DOHH2 (cell line): ENCODE data around the gene FOLR2.

ENCODE experiments used
- EZH2phosphoT487 ChIP-seq: fragments of 200-600 bp; sonication (generic); IDR thresholded peaks from 2 replicates; pipeline ENCODE4 v1.6.1; 2017; ENCODE audit warnings: borderline replicate concordance, mild to moderate bottlenecking, antibody characterized with exemption, low read length, moderate library complexity, mixed read lengths
- TF ChIP-seq, protein P1 (sequence below): fragments of 200-600 bp; sonication (generic); IDR thresholded peaks from one replicate; pipeline ENCODE4 v1.5.1; 2014; ENCODE audit warnings: antibody characterized with exemption, mild to moderate bottlenecking, low read depth, low read length; ENCODE audit not compliant: poor library complexity, severe bottlenecking

DNA sequence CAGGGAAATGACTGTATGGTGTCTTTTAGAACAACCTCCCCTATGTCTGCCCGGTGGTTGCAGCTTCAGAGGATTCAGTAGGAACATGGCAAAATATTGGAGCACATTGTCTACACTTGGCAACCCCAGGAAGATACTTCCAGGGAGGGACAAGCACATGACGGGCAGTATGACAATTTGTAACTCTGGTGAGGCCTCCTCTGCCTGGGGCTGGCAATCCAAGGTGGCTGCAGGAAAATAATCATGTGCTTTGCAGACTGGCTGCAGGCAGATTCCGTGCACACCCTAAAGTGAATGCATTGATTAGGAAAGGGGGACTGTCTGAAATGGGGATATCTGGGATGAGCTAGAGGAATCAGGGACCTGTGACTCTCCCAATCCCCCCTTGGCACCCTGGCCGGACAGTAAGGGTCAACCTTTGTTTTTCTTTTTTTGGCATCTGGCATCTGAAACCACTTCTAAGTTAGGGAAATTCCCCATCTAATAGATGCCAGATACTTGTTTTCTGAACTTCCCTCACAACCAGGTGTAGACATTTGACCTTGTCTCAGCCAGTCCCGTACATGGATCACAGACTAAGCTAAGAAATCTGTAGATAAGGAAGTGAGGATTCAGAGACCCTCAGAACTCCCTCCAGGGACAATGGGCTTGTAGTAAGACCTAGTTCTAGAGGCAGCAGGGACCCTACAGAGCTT is 37.9 kb downstream of the FOLR2 start:
- TF ChIP-seq, protein P1, sequence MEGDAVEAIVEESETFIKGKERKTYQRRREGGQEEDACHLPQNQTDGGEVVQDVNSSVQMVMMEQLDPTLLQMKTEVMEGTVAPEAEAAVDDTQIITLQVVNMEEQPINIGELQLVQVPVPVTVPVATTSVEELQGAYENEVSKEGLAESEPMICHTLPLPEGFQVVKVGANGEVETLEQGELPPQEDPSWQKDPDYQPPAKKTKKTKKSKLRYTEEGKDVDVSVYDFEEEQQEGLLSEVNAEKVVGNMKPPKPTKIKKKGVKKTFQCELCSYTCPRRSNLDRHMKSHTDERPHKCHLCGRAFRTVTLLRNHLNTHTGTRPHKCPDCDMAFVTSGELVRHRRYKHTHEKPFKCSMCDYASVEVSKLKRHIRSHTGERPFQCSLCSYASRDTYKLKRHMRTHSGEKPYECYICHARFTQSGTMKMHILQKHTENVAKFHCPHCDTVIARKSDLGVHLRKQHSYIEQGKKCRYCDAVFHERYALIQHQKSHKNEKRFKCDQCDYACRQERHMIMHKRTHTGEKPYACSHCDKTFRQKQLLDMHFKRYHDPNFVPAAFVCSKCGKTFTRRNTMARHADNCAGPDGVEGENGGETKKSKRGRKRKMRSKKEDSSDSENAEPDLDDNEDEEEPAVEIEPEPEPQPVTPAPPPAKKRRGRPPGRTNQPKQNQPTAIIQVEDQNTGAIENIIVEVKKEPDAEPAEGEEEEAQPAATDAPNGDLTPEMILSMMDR, result no peak
- TF ChIP-seq EZH2phosphoT487, result no peak
